GM12878 (cell line): Measurements from ENCODE around the gene MROH7. TPM values are rescaled to one million over a fixed set of nuclear protein-coding genes. Genes with fewer than 3 reads are reported as not detected.

ENCODE experiments used
- ATAC-seq: fragments of 200-7000 bp; cut with Tn5 transposase; 3 replicates; pipeline ENCODE4 v1.9.1; 2020; ENCODE audit warnings: mild to moderate bottlenecking, moderate library complexity
- BruUV-seq: library from RNA; stranded (reverse); fragments of 400-500 nt; replicated peaks from 2 replicates; lab custom pipeline; 2021; lab: Mats Ljungman, UMichigan
- CTCF ChIA-PET: fragments of 300-600 bp; sonication (Branson Sonifier 250); formaldehyde crosslinking; extraction: SDS; loops from one replicate; lab custom pipeline; 2021; ENCODE audit warnings: inconsistent platforms; lab: Yijun Ruan, JAX
- POLR2A ChIA-PET: fragments of 350-600 bp; formaldehyde crosslinking; extraction: SDS; loops from one replicate; lab custom pipeline; 2021; ENCODE audit warnings: inconsistent platforms; lab: Charles Lee
- RAD21 ChIA-PET: fragments of 300-600 bp; sonication (Branson Sonifier 250); formaldehyde crosslinking; loops from one replicate; lab custom pipeline; 2023; ENCODE audit warnings: antibody characterized with exemption; ENCODE audit not compliant: unreplicated experiment; lab: Charles Lee
- SMC1A ChIA-PET: fragments of 300-600 bp; sonication (Branson Sonifier 250); formaldehyde crosslinking; loops from one replicate; lab custom pipeline; 2023; ENCODE audit not compliant: unreplicated experiment, uncharacterized antibody; lab: Charles Lee
- DNase-seq: peaks from one replicate; pipeline ENCODE4 v3.0.0-alpha.2; 2011; ENCODE audit warnings: low read depth, low spot score
- FAIRE-seq: peaks from 3 replicates; lab custom pipeline; 2011; peaks lifted over from hg19 to GRCh38; lab: Jason Lieb, UNC
- H2AFZ ChIP-seq: 2 replicates; pipeline ENCODE4 v1.6.0; 2011; ENCODE audit warnings: low read depth, low read length, control low read depth; ENCODE audit not compliant: control insufficient read depth
- H3K27ac ChIP-seq: 2 replicates; pipeline ENCODE4 v1.5.1; 2011; ENCODE audit warnings: control low read depth; ENCODE audit not compliant: control insufficient read depth, insufficient read depth
- H3K27me3 ChIP-seq, 2 experiments: replicated peaks in 1 of 2; 2 replicates each; pipeline versions ENCODE4 v1.6.0 to v1.6.1; 2011; ENCODE audit warnings: low read length in 1 of 2; ENCODE audit not compliant: control insufficient read depth in 2 of 2, insufficient read depth in 2 of 2
- H3K36me3 ChIP-seq, 2 experiments: 2 replicates each; pipeline ENCODE4 v1.5.1; 2011; ENCODE audit warnings: low read length in 1 of 2; ENCODE audit not compliant: control insufficient read depth in 2 of 2, insufficient read depth in 2 of 2
- H3K4me1 ChIP-seq: 2 replicates; pipeline ENCODE4 v1.6.1; 2011; ENCODE audit warnings: mild to moderate bottlenecking, low read length, moderate library complexity, mixed read lengths; ENCODE audit not compliant: control insufficient read depth, insufficient read depth
- H3K4me2 ChIP-seq: 2 replicates; pipeline ENCODE4 v1.6.0; 2011; ENCODE audit warnings: control low read depth; ENCODE audit not compliant: control insufficient read depth, insufficient read depth
- H3K4me3 ChIP-seq: fragments of 200-600 bp; sonication (generic); 2 replicates; pipeline ENCODE4 v1.5.1; 2016
- H3K79me2 ChIP-seq: 2 replicates; pipeline ENCODE4 v1.6.0; 2011; ENCODE audit warnings: low read length; ENCODE audit not compliant: control insufficient read depth, insufficient read depth
- H3K9ac ChIP-seq: 2 replicates; pipeline ENCODE4 v1.8.0; 2011; ENCODE audit warnings: low read length, control low read depth, mixed read lengths; ENCODE audit not compliant: control insufficient read depth, insufficient read depth
- H3K9me3 ChIP-seq: replicated peaks from 3 replicates; pipeline ENCODE4 v1.5.1; 2011; ENCODE audit warnings: mild to moderate bottlenecking, low read length; ENCODE audit not compliant: control insufficient read depth, insufficient read depth
- H4K20me1 ChIP-seq: 2 replicates; pipeline ENCODE4 v1.6.0; 2011; ENCODE audit not compliant: control insufficient read depth, insufficient read depth
- ATF7 ChIP-seq: fragments of 450-650 bp; IDR thresholded peaks from 2 replicates; pipeline ENCODE4 v1.6.1; 2016; ENCODE audit warnings: low read depth, mild to moderate bottlenecking
- CHD1 ChIP-seq: IDR thresholded peaks from 2 replicates; pipeline ENCODE4 v1.6.1; 2012; ENCODE audit warnings: low read depth, low read length, improper control_type of control experiment
- EED ChIP-seq: sonication (generic); IDR thresholded peaks from 2 replicates; pipeline ENCODE4 v1.6.1; 2016; ENCODE audit warnings: antibody characterized with exemption, low read depth
- ELK1 ChIP-seq: IDR thresholded peaks from 2 replicates; pipeline ENCODE4 v1.6.1; 2012; ENCODE audit warnings: low read depth, low read length, improper control_type of control experiment
- IRF4 ChIP-seq: IDR thresholded peaks from 2 replicates; pipeline ENCODE4 v1.6.1; 2011; ENCODE audit warnings: low read depth, low read length
- MEF2A ChIP-seq: IDR thresholded peaks from 2 replicates; pipeline ENCODE4 v1.6.1; 2011; ENCODE audit warnings: low read depth, mild to moderate bottlenecking, low read length, moderate library complexity; ENCODE audit not compliant: insufficient read depth
- NKRF ChIP-seq: fragments of 450-650 bp; conservative IDR thresholded peaks from 2 replicates; pipeline ENCODE4 v1.6.1; 2017; ENCODE audit warnings: mild to moderate bottlenecking, moderate library complexity
- RAD51 ChIP-seq: fragments of 450-650 bp; IDR thresholded peaks from 2 replicates; pipeline ENCODE4 v1.6.1; 2016; ENCODE audit warnings: moderate library complexity, mild to moderate bottlenecking, inconsistent platforms
- RB1 ChIP-seq: fragments of 450-650 bp; formaldehyde crosslinking; IDR thresholded peaks from 2 replicates; pipeline ENCODE4 v1.6.1; 2017; ENCODE audit warnings: mild to moderate bottlenecking, borderline replicate concordance
- RCOR1 ChIP-seq: conservative IDR thresholded peaks from 2 replicates; pipeline ENCODE4 v1.6.1; 2012; ENCODE audit warnings: low read depth, low read length, improper control_type of control experiment
- SMAD1 ChIP-seq: fragments of 450-650 bp; IDR thresholded peaks from 2 replicates; pipeline ENCODE4 v1.6.1; 2018; ENCODE audit warnings: mild to moderate bottlenecking, low read depth; ENCODE audit not compliant: partially characterized antibody
- SUPT20H ChIP-seq: IDR thresholded peaks from 2 replicates; pipeline ENCODE4 v1.6.1; 2011; ENCODE audit warnings: low read depth, mild to moderate bottlenecking, low read length, moderate library complexity, borderline replicate concordance; ENCODE audit not compliant: control insufficient read depth
- TARDBP ChIP-seq: IDR thresholded peaks from 2 replicates; pipeline ENCODE4 v1.6.1; 2016; ENCODE audit warnings: borderline replicate concordance
- ZBED1 ChIP-seq: IDR thresholded peaks from 2 replicates; pipeline ENCODE4 v1.6.1; 2016; ENCODE audit warnings: borderline replicate concordance
- ZNF217 ChIP-seq: fragments of 450-650 bp; IDR thresholded peaks from 2 replicates; pipeline ENCODE4 v1.6.1; 2017; ENCODE audit warnings: antibody characterized with exemption, mild to moderate bottlenecking
- ZSCAN29 ChIP-seq: fragments of 450-650 bp; IDR thresholded peaks from 2 replicates; pipeline ENCODE4 v1.6.1; 2017; ENCODE audit warnings: mild to moderate bottlenecking, moderate library complexity
- WGBS: methylation state at CpG from one replicate; pipeline ENCODE4 v1.1.6; 2016; ENCODE audit warnings: low lambda C conversion rate; ENCODE audit not compliant: insufficient replicate concordance, insufficient coverage; ENCODE audit errors: missing lambda C conversion rate; 5-methylcytosine and 5-hydroxymethylcytosine counted together
- in situ Hi-C: fragments of 300-500 bp; cut with MboI; formaldehyde crosslinking; loops from 9 replicates; pipeline ENCODE4 v1.14.3; 2018; ENCODE audit warnings: mixed read lengths
- intact Hi-C: fragments of 100-400 bp; cut with micrococcal nuclease; formaldehyde crosslinking; loops from one replicate; pipeline ENCODE4 v1.14.2; 2022; ENCODE audit not compliant: unreplicated experiment
- polyA plus RNA-seq, 11 experiments: library from polyadenylated mRNA; depleted of rRNA in 4 of 11; unstranded in 6 of 11; stranded (reverse) in 5 of 11; fragments of >200 nt; fragmentation: Nextera tagmentation in 4 of 11; fragmentation: Illumina TruSeq in 1 of 11; extraction: Ambion mirVana in 4 of 11; extraction: Trizol in 1 of 11; gene quantifications; 1 replicate in 1 of 11; 2 replicates in 10 of 11; pipeline versions ENCODE4 v1.2.1 to v1.2.3, GENCODE V29; 2011 to 2016; ENCODE audit warnings: inconsistent platforms in 2 of 11, missing spikeins in 2 of 11, low read depth in 1 of 11
- total RNA-seq, 4 experiments: library from RNA; depleted of rRNA in 3 of 4; stranded (reverse); fragments of >200 nt in 3 of 4; fragmentation: Illumina TruSeq in 1 of 4; extraction: Trizol in 1 of 4; gene quantifications; 2 replicates each; pipeline versions ENCODE4 v1.2.1 to v1.2.3, GENCODE V29; 2013 to 2021

The MROH7 gene
- total and polyA plus RNA-seq, 10 of the 15 experiments (the other 5 are each of a cell fraction or from before 2014, with no cell fraction given) = 0.11 TPM; not detected in 9

GRCh38 chr1:54698346-54698745 lies 56.8 kb downstream of the MROH7 start:
- no peak for FAIRE-seq
- SMC1A ChIA-PET = no interaction called here

GRCh38 chr1:54699936-54700525 lies 58.4 kb downstream of the MROH7 start:
- no peaks in the 10 kb centered on the region for H4K20me1 ChIP-seq
- H3K27ac ChIP-seq = no peak overlapping the region
- H3K9me3 ChIP-seq = no peaks in the 10 kb centered on the region
- POLR2A ChIA-PET = no interaction called here
- SMC1A ChIA-PET = interaction anchor here (0.6 kb wide), 1 partner anchor 117 kb away, joined by 3 read pairs; no protein-coding TSS in a partner anchor
- in situ Hi-C loops (no loop called here), intact Hi-C loops (no loop called here)
- no TSS peak for BruUV-seq
- no peaks in the 10 kb centered on the region for H3K79me2 ChIP-seq
- H3K4me3 ChIP-seq = no peak overlapping the region
- FAIRE-seq (no peak), DNase-seq (no peak), ATAC-seq (no peak)
- no peak overlapping the region for H3K4me2 ChIP-seq
- H3K9ac ChIP-seq = no peak overlapping the region
- RAD21 ChIA-PET = no interaction called here
- CTCF ChIA-PET = no interaction called here
- no peak overlapping the region for H2AFZ ChIP-seq
- WGBS = 19% methylated on average over 11 of the region's 11 CpGs
- no peaks in the 10 kb centered on the region for H3K36me3 ChIP-seq
- H3K27me3 ChIP-seq = peaks cover 0 to 3% of the 10 kb centered on the region in 2 experiments; a peak in 3 of 4 replicates
- no peaks in the 10 kb centered on the region for H3K4me1 ChIP-seq
- no peak for TF ChIP-seq RAD51
- no peak for TF ChIP-seq ZNF217
- TF ChIP-seq ZBED1 = no peak
- no peak for TF ChIP-seq CHD1
- TF ChIP-seq RB1 = no peak
- no peak for TF ChIP-seq SUPT20H
- TF ChIP-seq MEF2A = no peak
- TF ChIP-seq IRF4 = no peak
- TF ChIP-seq NKRF = no peak
- TF ChIP-seq TARDBP = no peak
- TF ChIP-seq ELK1 = no peak
- no peak for TF ChIP-seq ZSCAN29
- TF ChIP-seq RCOR1 = no peak

More at GRCh38 chr1:54698346-54698745, 56.8 kb downstream of the MROH7 start:
- Histone ChIP-seq H3K4me1 (no peaks in the 10 kb centered on the region), H3K79me2 (no peaks in the 10 kb centered on the region), H3K36me3 (no peaks in the 10 kb centered on the region), H3K4me3 (no peak overlapping the region), H3K27ac (no peak overlapping the region), H3K4me2 (no peak overlapping the region), H4K20me1 (no peaks in the 10 kb centered on the region), H2AFZ (no peak overlapping the region), H3K9ac (no peak overlapping the region), H3K9me3 (no peaks in the 10 kb centered on the region), H3K27me3 (peaks cover 2 to 3% of the 10 kb centered on the region in 2 experiments; a peak in 3 of 4 replicates)
- ATAC-seq = no peak
- ChIA-PET CTCF (no interaction called here), RAD21 (no interaction called here), POLR2A (no interaction called here)
- WGBS = 35% methylated on average over 8 of the region's 8 CpGs
- in situ Hi-C loops (no loop called here), intact Hi-C loops (no loop called here)
- TF ChIP-seq EED = no peak
- TF ChIP-seq ATF7 = no peak
- no peak for TF ChIP-seq SMAD1
- BruUV-seq = no TSS peak
- no peak for DNase-seq
